CD4-positive, alpha-beta T cell treated with Interleukin-15 for 4 hours (primary cell): ENCODE measurements around the gene STRA6.
"Not testable (repeated sequence)": the region's sequence is repeated elsewhere in the genome, so short reads cannot be mapped to it uniquely, and the experiment has no call there.

Source experiments
- DNase-seq: peaks from one replicate; pipeline ENCODE4 v3.0.0-alpha.2; 2020; ENCODE audit warnings: low spot score

The STRA6 gene

GRCh38 chr15:74179101-74179841 lies 23.3 kb downstream of the STRA6 start:
- DNase-seq, result no peak

GRCh38 chr15:74178326-74179100 lies 24.1 kb downstream of the STRA6 start:
- DNase-seq, result no peak

GRCh38 chr15:74176262-74177214 lies 26.0 kb downstream of the STRA6 start:
- no peak for DNase-seq

GRCh38 chr15:74175271-74176191 lies 27.1 kb downstream of the STRA6 start:
- DNase-seq, result no peak

- no peak for DNase-seq
Measured at GRCh38 chr15:74174958-74175253, 27.7 kb downstream of the STRA6 start.

- no peak for DNase-seq
Measured at GRCh38 chr15:74174219-74174957, 28.2 kb downstream of the STRA6 start.

- no peak for DNase-seq
Measured at GRCh38 chr15:74173380-74174218, 29.0 kb downstream of the STRA6 start, which contains the start of gene ISLR. Gene ISLR (plus strand): TSS chr15:74173710. CDS start chr15:74174859, 1,149 bp downstream.

GRCh38 chr15:74172701-74173379 lies 29.7 kb downstream of the STRA6 start:
- DNase-seq, result no peak

- DNase-seq, result no peak
Measured at GRCh38 chr15:74171965-74172541, 30.5 kb downstream of the STRA6 start.

GRCh38 chr15:74170875-74171578 lies 31.6 kb downstream of the STRA6 start:
- no peak for DNase-seq

GRCh38 chr15:74170071-74170844 lies 32.3 kb downstream of the STRA6 start:
- DNase-seq, result no peak

- DNase-seq, result no peak
Measured at GRCh38 chr15:74168711-74169126, 33.9 kb downstream of the STRA6 start.

GRCh38 chr15:74167891-74168331 lies 34.7 kb downstream of the STRA6 start:
- DNase-seq, result no peak

- DNase-seq, result no peak
Measured at GRCh38 chr15:74165461-74165860, 37.1 kb downstream of the STRA6 start.

GRCh38 chr15:74162195-74162536 lies 40.4 kb downstream of the STRA6 start:
- DNase-seq, result not testable (repeated sequence)

- DNase-seq, result not testable (repeated sequence)
Measured at GRCh38 chr15:74160390-74160789, 42.2 kb downstream of the STRA6 start.

- DNase-seq, result no peak
Measured at GRCh38 chr15:74159773-74160172, 42.8 kb downstream of the STRA6 start.
